SH-SY5Y (cell line): ENCODE measurements around the gene ZNF44.

Experiments
- GATA2 ChIP-seq: IDR thresholded peaks from 2 replicates; pipeline ENCODE4 v1.6.1; 2011; ENCODE audit warnings: mild to moderate bottlenecking, low read depth, low read length
- GATA3 ChIP-seq: IDR thresholded peaks from 2 replicates; pipeline ENCODE4 v1.6.1; 2011; ENCODE audit warnings: low read depth, mild to moderate bottlenecking, low read length, moderate library complexity

DNA sequence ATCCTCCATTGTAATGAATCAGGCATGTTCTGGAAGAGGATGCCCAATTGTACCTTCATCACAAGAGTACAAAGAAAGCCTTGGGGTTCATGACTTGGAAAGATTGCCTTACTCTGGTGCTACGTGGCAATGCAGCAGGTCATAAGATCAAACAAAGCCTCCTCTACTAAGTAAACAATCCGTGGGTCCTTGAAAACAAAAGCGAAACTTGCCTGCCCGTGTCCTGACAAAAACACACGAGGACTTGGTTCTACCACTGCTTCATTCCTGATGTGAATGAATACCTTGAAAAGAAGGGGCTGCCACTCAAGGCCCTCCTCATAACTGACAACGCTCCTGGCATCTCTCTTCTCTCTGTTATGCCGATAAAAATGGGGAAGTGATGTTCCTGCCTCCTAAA, 19.9 kb upstream of the ZNF44 start:
- TF ChIP-seq GATA2 = no peak
- TF ChIP-seq GATA3 = no peak
